Panc1 (cell line): Measurements from ENCODE around the gene KLF16.

Experiments used
- CTCF ChIP-seq: fragments of 450-650 bp; IDR thresholded peaks from 2 replicates; pipeline ENCODE4 v1.5.1; 2017; ENCODE audit warnings: mild to moderate bottlenecking
- POLR2AphosphoS5 ChIP-seq: IDR thresholded peaks from 2 replicates; pipeline ENCODE4 v1.6.1; 2012; ENCODE audit warnings: mild to moderate bottlenecking, low read depth, low read length, moderate library complexity
- REST ChIP-seq, 2 experiments: IDR thresholded peaks; 2 replicates each; pipeline ENCODE4 v1.6.1; 2011 to 2012; ENCODE audit warnings: low read depth in 2 of 2, control low read depth in 1 of 2, low read length in 1 of 2, mild to moderate bottlenecking in 1 of 2, moderate library complexity in 1 of 2; ENCODE audit not compliant: insufficient read depth in 1 of 2
- SIN3A ChIP-seq: IDR thresholded peaks from 2 replicates; pipeline ENCODE4 v1.6.1; 2012; ENCODE audit warnings: low read depth, mild to moderate bottlenecking, low read length, moderate library complexity, borderline replicate concordance; ENCODE audit not compliant: insufficient read depth
- TCF7L2 ChIP-seq: IDR thresholded peaks from 2 replicates; pipeline ENCODE4 v1.6.1; 2011; ENCODE audit warnings: mild to moderate bottlenecking, low read depth, low read length, inconsistent platforms

GRCh38 chr19:1814833-1815604, 48.4 kb downstream of the KLF16 start:
- TF ChIP-seq POLR2AphosphoS5 = no peak
- TF ChIP-seq CTCF = no peak
- TF ChIP-seq SIN3A = no peak
- no peak for TF ChIP-seq REST (IDR thresholded peaks at IDR 0.05; ENCODE audit: insufficient read depth in 1 of 2, low read depth in 2 of 2, low read length in 1 of 2)
- no peak for TF ChIP-seq TCF7L2
